Hepatocyte (in vitro differentiated cells): ENCODE data around the gene ITGA11. TPM values are rescaled to one million over a fixed set of nuclear protein-coding genes. Genes with fewer than 3 reads are reported as not detected.

ENCODE experiments used
- DNase-seq: peaks from one replicate; pipeline ENCODE4 v3.0.0-alpha.2; 2016; ENCODE audit warnings: low spot score
- H2AFZ ChIP-seq: fragments of 200-600 bp; sonication (generic); 2 replicates; pipeline ENCODE4 v1.6.0; 2016; ENCODE audit warnings: antibody characterized with exemption, mild to moderate bottlenecking
- H3K27ac ChIP-seq: fragments of 200-600 bp; sonication (generic); 2 replicates; pipeline ENCODE4 v1.5.1; 2016; ENCODE audit warnings: mild to moderate bottlenecking
- H3K27me3 ChIP-seq: fragments of 200-600 bp; sonication (generic); 2 replicates; pipeline ENCODE4 v1.6.1; 2016
- H3K36me3 ChIP-seq: fragments of 200-600 bp; sonication (generic); replicated peaks from 2 replicates; pipeline ENCODE4 v1.5.1; 2016; ENCODE audit warnings: low read depth; ENCODE audit not compliant: insufficient read depth
- H3K4me1 ChIP-seq: fragments of 200-600 bp; sonication (generic); 2 replicates; pipeline ENCODE4 v1.5.1; 2016; ENCODE audit warnings: mild to moderate bottlenecking, moderate library complexity; ENCODE audit not compliant: insufficient read depth
- H3K4me2 ChIP-seq: fragments of 200-600 bp; sonication (generic); 2 replicates; pipeline ENCODE4 v1.6.0; 2016
- H3K4me3 ChIP-seq: fragments of 200-600 bp; sonication (generic); 2 replicates; pipeline ENCODE4 v1.5.1; 2016; ENCODE audit warnings: mild to moderate bottlenecking
- H3K79me2 ChIP-seq: fragments of 200-600 bp; sonication (generic); 2 replicates; pipeline ENCODE4 v1.6.0; 2017; ENCODE audit warnings: mild to moderate bottlenecking
- H3K9me2 ChIP-seq: fragments of 200-600 bp; sonication (generic); replicated peaks from 2 replicates; pipeline ENCODE4 v1.6.0; 2017; ENCODE audit warnings: mild to moderate bottlenecking; ENCODE audit not compliant: insufficient read depth
- H3K9me3 ChIP-seq: fragments of 200-600 bp; sonication (generic); 2 replicates; pipeline ENCODE4 v1.5.1; 2016; ENCODE audit warnings: low read depth, mild to moderate bottlenecking
- H4K20me1 ChIP-seq: fragments of 200-600 bp; sonication (generic); 2 replicates; pipeline ENCODE4 v1.6.0; 2016; ENCODE audit warnings: mild to moderate bottlenecking; ENCODE audit not compliant: insufficient read depth, poor library complexity, severe bottlenecking
- CTCF ChIP-seq: fragments of 200-600 bp; sonication (generic); IDR thresholded peaks from 2 replicates; pipeline ENCODE4 v1.5.1; 2016; ENCODE audit warnings: antibody characterized with exemption, mild to moderate bottlenecking; ENCODE audit not compliant: poor library complexity
- EZH2 ChIP-seq: fragments of 200-600 bp; sonication (generic); IDR thresholded peaks from 2 replicates; pipeline ENCODE4 v1.6.1; 2016; ENCODE audit warnings: antibody characterized with exemption, mild to moderate bottlenecking, borderline replicate concordance
- EZH2phosphoT487 ChIP-seq: fragments of 200-600 bp; sonication (generic); IDR thresholded peaks from one replicate; pipeline ENCODE4 v1.6.1; 2018; ENCODE audit warnings: antibody characterized with exemption, mild to moderate bottlenecking, low read depth, moderate library complexity; ENCODE audit not compliant: unreplicated experiment, severe bottlenecking
- WGBS: methylation state at CpG from one replicate; pipeline ENCODE4 v1.1.6; 2016; ENCODE audit warnings: low lambda C conversion rate; ENCODE audit errors: missing lambda C conversion rate; 5-methylcytosine and 5-hydroxymethylcytosine counted together
- polyA plus RNA-seq: library from polyadenylated mRNA; unstranded; fragments of >200 nt; fragmentation: Nextera tagmentation; extraction: Ambion mirVana; gene quantifications from 2 replicates; pipeline ENCODE4 v1.2.1, GENCODE V29; 2016
- total RNA-seq: library from RNA; depleted of rRNA; stranded (reverse); fragments of >200 nt; gene quantifications from 2 replicates; pipeline ENCODE4 v1.2.3, GENCODE V29; 2014

ITGA11 gene
- total and polyA plus RNA-seq, 2 experiments from 2014 or later, result 9.7 to 19.6 TPM

- H3K9me2 ChIP-seq, result no peaks in the 10 kb centered on the region
Observed at GRCh38 chr15:68261980-68262379, 170.0 kb downstream of the ITGA11 start.

GRCh38 chr15:68261241-68261640, 170.7 kb downstream of the ITGA11 start:
- Histone ChIP-seq H3K79me2 (no peaks in the 10 kb centered on the region), H3K4me2 (no peak overlapping the region), H3K9me3 (no peaks in the 10 kb centered on the region), H3K27me3 (peaks cover 7% of the 10 kb centered on the region), H3K4me3 (no peak overlapping the region), H3K4me1 (peaks cover 4% of the 10 kb centered on the region), H3K36me3 (no peaks in the 10 kb centered on the region), H3K27ac (no peak overlapping the region), H4K20me1 (no peaks in the 10 kb centered on the region), H2AFZ (no peak overlapping the region), H3K9me2 (no peaks in the 10 kb centered on the region)
- WGBS, result 96% methylated on average over 3 of the region's 3 CpGs
- DNase-seq, result no peak
- TF ChIP-seq EZH2phosphoT487, result no peak
- TF ChIP-seq EZH2, result no peak
- no peak for TF ChIP-seq CTCF

More at GRCh38 chr15:68261980-68262379, 170.0 kb downstream of the ITGA11 start:
- H3K79me2 ChIP-seq, result no peaks in the 10 kb centered on the region
- H3K27me3 ChIP-seq, result peaks cover 7% of the 10 kb centered on the region
- no peaks in the 10 kb centered on the region for H4K20me1 ChIP-seq
- DNase-seq, result no peak
- no peak overlapping the region for H3K4me2 ChIP-seq
- no peaks in the 10 kb centered on the region for H3K9me3 ChIP-seq
- TF ChIP-seq CTCF (no peak), EZH2 (no peak), EZH2phosphoT487 (no peak)
- no peaks in the 10 kb centered on the region for H3K4me1 ChIP-seq
- 97% methylated on average over 3 of the region's 3 CpGs for WGBS
- H3K27ac ChIP-seq, result no peak overlapping the region
- H3K4me3 ChIP-seq, result no peak overlapping the region
- H3K36me3 ChIP-seq, result no peaks in the 10 kb centered on the region
- no peak overlapping the region for H2AFZ ChIP-seq

- Histone ChIP-seq H3K4me2 (no peak overlapping the region), H3K9me3 (no peaks in the 10 kb centered on the region), H2AFZ (no peak overlapping the region), H3K27me3 (peaks cover 7% of the 10 kb centered on the region), H3K4me1 (peaks cover 4% of the 10 kb centered on the region), H3K79me2 (no peaks in the 10 kb centered on the region), H3K4me3 (no peak overlapping the region), H3K36me3 (no peaks in the 10 kb centered on the region), H3K27ac (no peak overlapping the region), H4K20me1 (no peaks in the 10 kb centered on the region), H3K9me2 (no peaks in the 10 kb centered on the region)
- DNase-seq, result no peak
- TF ChIP-seq EZH2, result no peak
- TF ChIP-seq CTCF, result no peak
- no peak for TF ChIP-seq EZH2phosphoT487
- 73% methylated on average over 2 of the region's 2 CpGs for WGBS
Observed at GRCh38 chr15:68259883-68260282, 172.1 kb downstream of the ITGA11 start.

- H3K36me3 ChIP-seq, result no peaks in the 10 kb centered on the region
- no peaks in the 10 kb centered on the region for H3K9me3 ChIP-seq
- H4K20me1 ChIP-seq, result no peaks in the 10 kb centered on the region
- no peaks in the 10 kb centered on the region for H3K27me3 ChIP-seq
- no peak overlapping the region for H3K4me2 ChIP-seq
- DNase-seq, result no peak
- H3K79me2 ChIP-seq, result no peaks in the 10 kb centered on the region
- H3K4me3 ChIP-seq, result no peak overlapping the region
- peaks cover 4% of the 10 kb centered on the region for H3K4me1 ChIP-seq
- H3K9me2 ChIP-seq, result no peaks in the 10 kb centered on the region
- no peak overlapping the region for H2AFZ ChIP-seq
- WGBS, result 95% methylated on average over 4 of the region's 4 CpGs
- TF ChIP-seq EZH2phosphoT487, result no peak
- TF ChIP-seq EZH2, result no peak
- TF ChIP-seq CTCF, result no peak
- no peak overlapping the region for H3K27ac ChIP-seq
Observed at GRCh38 chr15:68258692-68259091, 173.3 kb downstream of the ITGA11 start.
